Measurements from ENCODE around the gene KIF26B. TPM values are rescaled to one million over a fixed set of nuclear protein-coding genes. Genes with fewer than 3 reads are reported as not detected.

KIF26B gene
- total and polyA plus RNA-seq, 3 experiments from 2014 or later = 0.11 to 0.16 TPM; not detected in 1

DNA sequence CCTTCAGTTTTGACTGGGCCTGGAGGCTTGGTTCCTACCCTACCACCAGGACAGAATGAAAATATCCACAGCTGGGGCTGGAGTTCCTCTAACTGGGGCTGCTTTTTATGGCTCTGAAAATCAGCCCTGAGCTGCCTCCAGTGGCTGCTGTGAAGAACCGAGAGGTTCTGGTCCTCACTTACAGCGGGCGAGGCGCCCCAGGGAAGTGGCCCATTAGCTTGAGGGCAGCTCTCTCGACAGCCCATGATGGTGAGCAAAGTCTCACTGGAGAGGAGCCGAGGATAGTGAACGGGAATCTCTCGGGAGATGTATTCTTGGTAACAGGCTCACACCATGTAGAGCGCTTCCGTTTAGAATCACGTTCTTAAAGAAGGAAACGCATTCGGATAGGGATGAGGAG lies 459.7 kb downstream of the KIF26B start:
- POLR2A ChIA-PET = no interaction called here
- H3K27ac ChIP-seq (ENCODE audit: low read depth, low read length) = no peak overlapping the region
- no peaks in the 10 kb centered on the region for H3K27me3 ChIP-seq (ENCODE audit: insufficient read depth, low read length, poor library complexity, severe bottlenecking)
- Mint-ChIP-seq H3K27me3 (peaks cover 0 to 6% of the 10 kb centered on the region in 2 donors), H3K9me3 (no peaks in the 10 kb centered on the region), H3K4me1 (no peaks in the 10 kb centered on the region), H3K4me3 (no peak overlapping the region), H3K27ac (no peak overlapping the region), H3K36me3 (no peaks in the 10 kb centered on the region)
- no peaks in the 10 kb centered on the region for H3K36me3 ChIP-seq (ENCODE audit: insufficient read depth, low read length)
- H3K9me3 ChIP-seq (ENCODE audit: low read length) = no peaks in the 10 kb centered on the region
- no peak for DNase-seq
- CTCF ChIA-PET = no interaction called here
- no peaks in the 10 kb centered on the region for H3K4me1 ChIP-seq (ENCODE audit: insufficient read depth, low read length)
- no peak overlapping the region for H3K4me3 ChIP-seq (ENCODE audit: low read length)

GRCh38 chr1:245615001-245615400 lies 460.2 kb downstream of the KIF26B start:
- Mint-ChIP-seq H3K4me1 (no peaks in the 10 kb centered on the region), H3K4me3 (no peak overlapping the region), H3K9me3 (no peaks in the 10 kb centered on the region), H3K36me3 (no peaks in the 10 kb centered on the region), H3K27me3 (peaks cover 0 to 6% of the 10 kb centered on the region in 2 donors), H3K27ac (no peak overlapping the region)
- CTCF ChIA-PET = no interaction called here
- H3K4me1 ChIP-seq (ENCODE audit: insufficient read depth, low read length) = no peaks in the 10 kb centered on the region
- no peak overlapping the region for H3K4me3 ChIP-seq (ENCODE audit: low read length)
- H3K27ac ChIP-seq (ENCODE audit: low read depth, low read length) = no peak overlapping the region
- DNase-seq = no peak
- H3K36me3 ChIP-seq (ENCODE audit: insufficient read depth, low read length) = no peaks in the 10 kb centered on the region
- H3K27me3 ChIP-seq (ENCODE audit: insufficient read depth, low read length, poor library complexity, severe bottlenecking) = no peaks in the 10 kb centered on the region
- H3K9me3 ChIP-seq (ENCODE audit: low read length) = no peaks in the 10 kb centered on the region
- POLR2A ChIA-PET = no interaction called here

DNA sequence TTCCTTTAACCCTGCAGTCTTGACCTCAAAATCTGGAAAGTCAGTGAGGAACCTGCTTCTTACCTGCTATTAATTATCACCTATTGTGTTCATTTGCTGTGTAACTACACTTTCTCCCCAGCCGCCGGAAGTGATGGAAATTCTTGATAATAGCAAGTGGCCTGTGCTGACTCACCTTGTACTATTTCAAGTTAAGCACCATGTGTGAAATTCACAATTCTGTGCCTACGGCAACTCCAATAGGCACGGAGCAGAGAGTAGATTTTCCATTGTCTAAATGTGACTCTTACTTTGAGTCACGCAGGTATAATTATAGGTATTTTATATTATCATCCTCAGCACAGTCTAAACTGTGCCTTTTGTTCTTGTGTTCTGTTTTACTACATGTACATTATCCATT lies 466.8 kb downstream of the KIF26B start:
- DNase-seq = no peak
- Histone ChIP-seq H3K4me3 (ENCODE audit: low read length) (no peak overlapping the region), H3K27me3 (ENCODE audit: insufficient read depth, low read length, poor library complexity, severe bottlenecking) (no peaks in the 10 kb centered on the region), H3K4me1 (ENCODE audit: insufficient read depth, low read length) (no peaks in the 10 kb centered on the region), H3K36me3 (ENCODE audit: insufficient read depth, low read length) (no peaks in the 10 kb centered on the region), H3K9me3 (ENCODE audit: low read length) (no peaks in the 10 kb centered on the region), H3K27ac (ENCODE audit: low read depth, low read length) (no peak overlapping the region)
- CTCF ChIA-PET = no interaction called here
- peaks cover 0 to 5% (median 0%) of the 10 kb centered on the region in 5 donors for H3K9me3 Mint-ChIP-seq
- no peak overlapping the region for H3K4me3 Mint-ChIP-seq
- H3K27me3 Mint-ChIP-seq = peaks cover 1 to 12% of the 10 kb centered on the region in 2 donors
- H3K27ac Mint-ChIP-seq = no peak overlapping the region
- POLR2A ChIA-PET = no interaction called here
- H3K4me1 Mint-ChIP-seq = no peaks in the 10 kb centered on the region
- H3K36me3 Mint-ChIP-seq = no peaks in the 10 kb centered on the region

DNA sequence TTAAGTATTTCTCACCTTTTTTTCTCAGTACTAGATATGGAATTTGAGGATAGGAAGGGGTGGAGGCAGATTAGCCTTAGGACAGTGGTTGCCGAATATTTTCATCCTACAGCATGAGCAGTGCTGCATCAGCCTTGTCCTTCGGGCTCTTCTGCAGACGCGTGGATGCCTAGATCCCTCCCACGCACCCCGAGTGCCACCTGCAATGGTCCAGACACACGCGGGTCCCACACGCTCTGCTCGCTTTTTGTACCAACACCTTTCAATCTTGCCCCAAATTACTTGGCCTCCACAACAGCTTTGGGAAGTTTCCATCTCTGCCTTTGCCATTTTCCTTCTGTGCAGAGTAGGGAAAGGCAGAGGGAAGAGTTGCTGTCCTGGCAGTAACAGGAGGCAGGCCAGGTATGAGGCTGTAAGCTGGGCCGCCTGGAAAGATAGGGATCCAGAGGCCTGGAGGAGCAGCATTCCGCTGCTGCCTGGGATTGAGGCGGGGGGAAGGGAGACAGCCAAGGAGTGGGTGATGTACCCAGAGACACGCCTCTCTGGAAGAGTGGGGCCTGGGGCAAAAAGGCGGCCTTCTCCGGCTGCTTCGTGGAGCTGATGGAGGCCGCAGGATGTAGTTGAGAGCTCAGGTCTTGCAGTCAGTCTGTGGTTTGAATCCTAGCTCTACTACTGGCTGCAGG lies 467.7 kb downstream of the KIF26B start:
- Histone ChIP-seq H3K27ac (ENCODE audit: low read depth, low read length) (no peak overlapping the region), H3K27me3 (ENCODE audit: insufficient read depth, low read length, poor library complexity, severe bottlenecking) (no peaks in the 10 kb centered on the region), H3K4me3 (ENCODE audit: low read length) (no peak overlapping the region), H3K9me3 (ENCODE audit: low read length) (no peaks in the 10 kb centered on the region), H3K4me1 (ENCODE audit: insufficient read depth, low read length) (no peaks in the 10 kb centered on the region), H3K36me3 (ENCODE audit: insufficient read depth, low read length) (no peaks in the 10 kb centered on the region)
- H3K36me3 Mint-ChIP-seq = no peaks in the 10 kb centered on the region
- POLR2A ChIA-PET = no interaction called here
- H3K4me3 Mint-ChIP-seq = no peak overlapping the region
- H3K27me3 Mint-ChIP-seq = peaks cover 1 to 15% of the 10 kb centered on the region in 2 donors
- DNase-seq = no peak
- no peak overlapping the region for H3K27ac Mint-ChIP-seq
- peaks cover 0 to 5% (median 0%) of the 10 kb centered on the region in 5 donors for H3K9me3 Mint-ChIP-seq
- CTCF ChIA-PET = no interaction called here
- no peaks in the 10 kb centered on the region for H3K4me1 Mint-ChIP-seq

DNA sequence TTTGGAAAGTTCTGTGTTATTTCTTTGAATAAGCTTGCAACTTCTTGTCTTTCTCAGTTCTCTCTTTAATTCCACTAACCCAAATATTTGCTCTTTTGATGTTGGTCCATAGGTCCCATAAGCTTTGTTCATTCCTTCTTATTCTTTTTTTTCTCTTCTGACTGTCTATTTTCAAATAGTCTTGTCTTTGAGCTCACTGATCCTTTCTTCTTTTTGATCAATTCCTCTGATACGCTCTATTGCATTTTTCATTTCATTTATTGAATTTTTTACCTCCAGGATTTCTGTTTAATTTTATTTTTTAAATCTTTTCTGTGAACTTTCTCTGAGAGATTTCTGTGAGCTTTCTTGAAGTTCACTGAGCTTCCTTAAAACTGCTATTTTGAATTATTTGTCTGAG lies 486.6 kb downstream of the KIF26B start:
- CTCF ChIA-PET = no interaction called here
- H3K4me1 ChIP-seq (ENCODE audit: insufficient read depth, low read length) = no peaks in the 10 kb centered on the region
- POLR2A ChIA-PET = no interaction called here
- H3K27ac Mint-ChIP-seq = no peak overlapping the region
- H3K9me3 ChIP-seq (ENCODE audit: low read length) = peaks cover 5% of the 10 kb centered on the region
- H3K36me3 ChIP-seq (ENCODE audit: insufficient read depth, low read length) = no peaks in the 10 kb centered on the region
- H3K4me1 Mint-ChIP-seq = no peaks in the 10 kb centered on the region
- no peak overlapping the region for H3K27ac ChIP-seq (ENCODE audit: low read depth, low read length)
- H3K9me3 Mint-ChIP-seq = peaks cover 19 to 50% (median 32%) of the 10 kb centered on the region in 5 donors
- peaks cover 0 to 10% (median 1%) of the 10 kb centered on the region in 3 donors for H3K36me3 Mint-ChIP-seq
- H3K4me3 ChIP-seq (ENCODE audit: low read length) = no peak overlapping the region
- DNase-seq = no peak
- peaks cover 7 to 37% of the 10 kb centered on the region in 2 donors for H3K27me3 Mint-ChIP-seq
- no peaks in the 10 kb centered on the region for H3K27me3 ChIP-seq (ENCODE audit: insufficient read depth, low read length, poor library complexity, severe bottlenecking)
- H3K4me3 Mint-ChIP-seq = no peak overlapping the region

DNA sequence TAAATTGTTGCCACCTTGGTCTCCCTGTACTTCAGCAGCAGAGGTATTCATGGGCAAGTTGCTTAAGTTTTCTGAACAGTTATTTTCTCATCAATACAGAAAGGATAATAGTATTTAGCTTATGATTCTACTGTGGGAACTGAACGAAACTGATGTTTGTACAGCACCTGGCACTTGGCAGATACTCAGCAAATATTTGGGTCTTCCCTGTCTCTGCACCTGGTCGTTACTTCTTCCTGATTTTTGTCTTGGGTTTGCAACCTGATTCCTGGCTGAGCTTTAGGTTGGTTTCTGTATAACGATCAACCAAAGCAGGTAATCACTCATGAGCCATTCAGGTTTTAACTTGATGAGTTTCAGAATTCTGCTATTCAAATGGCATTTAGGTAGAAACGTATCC lies 490.6 kb downstream of the KIF26B start:
- Histone ChIP-seq H3K9me3 (ENCODE audit: low read length) (peaks cover 5% of the 10 kb centered on the region), H3K36me3 (ENCODE audit: insufficient read depth, low read length) (no peaks in the 10 kb centered on the region), H3K4me3 (ENCODE audit: low read length) (no peak overlapping the region), H3K27me3 (ENCODE audit: insufficient read depth, low read length, poor library complexity, severe bottlenecking) (no peaks in the 10 kb centered on the region), H3K27ac (ENCODE audit: low read depth, low read length) (no peak overlapping the region), H3K4me1 (ENCODE audit: insufficient read depth, low read length) (no peaks in the 10 kb centered on the region)
- Mint-ChIP-seq H3K4me3 (no peak overlapping the region), H3K27me3 (peaks cover 10 to 54% of the 10 kb centered on the region in 2 donors), H3K27ac (peak overlapping the region in 1 of 8 donors; percentile 79), H3K9me3 (peaks cover 8 to 45% (median 27%) of the 10 kb centered on the region in 5 donors), H3K4me1 (no peaks in the 10 kb centered on the region), H3K36me3 (peaks cover 0 to 10% (median 1%) of the 10 kb centered on the region in 3 donors)
- ChIA-PET POLR2A (no interaction called here), CTCF (no interaction called here)
- no peak for DNase-seq

DNA sequence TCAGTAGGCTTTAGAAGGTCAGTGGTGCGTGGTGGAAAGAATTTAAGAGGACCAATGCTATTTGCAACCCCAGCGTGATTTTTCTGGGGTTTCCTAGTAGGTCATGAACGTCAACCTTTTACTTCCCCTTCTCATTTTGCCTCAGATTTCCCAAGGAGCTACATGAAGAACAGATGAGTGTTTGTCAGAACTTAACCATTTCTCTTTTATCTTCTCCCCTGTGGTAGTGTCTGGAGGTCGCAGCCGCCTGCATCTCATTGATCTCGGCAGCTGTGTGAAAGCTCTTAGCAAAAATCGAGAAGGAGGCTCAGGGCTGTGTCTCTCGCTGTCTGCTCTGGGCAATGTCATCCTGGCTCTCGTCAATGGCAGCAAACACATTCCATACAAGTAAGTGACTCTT lies 491.1 kb downstream of the KIF26B start:
- Mint-ChIP-seq H3K27ac (no peak overlapping the region), H3K27me3 (peaks cover 10 to 53% of the 10 kb centered on the region in 2 donors), H3K36me3 (peaks cover 0 to 10% (median 1%) of the 10 kb centered on the region in 3 donors), H3K9me3 (peaks cover 7 to 43% (median 27%) of the 10 kb centered on the region in 5 donors), H3K4me3 (no peak overlapping the region), H3K4me1 (no peaks in the 10 kb centered on the region)
- Histone ChIP-seq H3K4me3 (ENCODE audit: low read length) (no peak overlapping the region), H3K27ac (ENCODE audit: low read depth, low read length) (no peak overlapping the region), H3K36me3 (ENCODE audit: insufficient read depth, low read length) (no peaks in the 10 kb centered on the region), H3K4me1 (ENCODE audit: insufficient read depth, low read length) (no peaks in the 10 kb centered on the region), H3K27me3 (ENCODE audit: insufficient read depth, low read length, poor library complexity, severe bottlenecking) (no peaks in the 10 kb centered on the region), H3K9me3 (ENCODE audit: low read length) (peaks cover 5% of the 10 kb centered on the region)
- ChIA-PET POLR2A (no interaction called here), CTCF (no interaction called here)
- DNase-seq = no peak

GRCh38 chr1:245648749-245649522 lies 494.2 kb downstream of the KIF26B start:
- Histone ChIP-seq H3K4me3 (ENCODE audit: low read length) (no peak overlapping the region), H3K27ac (ENCODE audit: low read depth, low read length) (no peak overlapping the region), H3K36me3 (ENCODE audit: insufficient read depth, low read length) (no peaks in the 10 kb centered on the region), H3K9me3 (ENCODE audit: low read length) (no peaks in the 10 kb centered on the region), H3K27me3 (ENCODE audit: insufficient read depth, low read length, poor library complexity, severe bottlenecking) (peaks cover 3% of the 10 kb centered on the region), H3K4me1 (ENCODE audit: insufficient read depth, low read length) (no peaks in the 10 kb centered on the region)
- H3K4me1 Mint-ChIP-seq = no peaks in the 10 kb centered on the region
- ChIA-PET CTCF (no interaction called here), POLR2A (no interaction called here)
- peak overlapping the region in 2 of 7 donors; percentile 3 to 49 for H3K4me3 Mint-ChIP-seq
- H3K9me3 Mint-ChIP-seq = peaks cover 3 to 24% (median 16%) of the 10 kb centered on the region in 5 donors
- no peak for DNase-seq
- no peak overlapping the region for H3K27ac Mint-ChIP-seq
- H3K36me3 Mint-ChIP-seq = peaks cover 0 to 3% (median 0%) of the 10 kb centered on the region in 3 donors
- H3K27me3 Mint-ChIP-seq = peaks cover 8 to 46% of the 10 kb centered on the region in 2 donors
